SK-N-MC (cell line): ENCODE data around the gene HEATR1.

Experiments
- EZH2 ChIP-seq: fragments of 200-600 bp; sonication (generic); IDR thresholded peaks from one replicate; pipeline ENCODE4 v1.6.1; 2017; ENCODE audit warnings: antibody characterized with exemption
- POLR2AphosphoS5 ChIP-seq: IDR thresholded peaks from 2 replicates; pipeline ENCODE4 v1.6.1; 2012; ENCODE audit warnings: mild to moderate bottlenecking, low read depth, low read length, borderline replicate concordance

DNA sequence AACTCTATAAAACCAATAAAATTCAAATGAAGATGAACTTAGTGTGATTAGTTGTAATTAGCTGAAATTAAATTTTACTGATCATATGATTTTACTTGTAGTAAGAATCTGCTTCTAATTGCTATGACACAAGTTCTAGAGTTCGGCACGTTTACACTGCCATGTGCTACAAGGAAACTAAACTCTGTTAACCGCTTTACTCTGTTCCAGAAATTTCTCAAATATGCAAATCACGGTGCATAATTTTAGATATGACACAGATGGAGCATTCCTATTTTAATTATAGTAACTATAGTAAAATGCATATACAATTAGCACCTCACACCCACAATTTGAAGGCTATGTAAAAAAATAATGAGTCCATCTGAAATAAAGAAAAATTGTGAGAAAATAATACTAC, 14.8 kb downstream of the HEATR1 start:
- no peak for TF ChIP-seq POLR2AphosphoS5
- no peak for TF ChIP-seq EZH2
